T-cell (primary cell): ENCODE data around the gene ANKRD39. TPM values are rescaled to one million over a fixed set of nuclear protein-coding genes. Genes with fewer than 3 reads are reported as not detected.
A peak's percentile ranks its signal among the peaks of the same experiment; 100 is the strongest.

Experiments used
- ATAC-seq, 4 experiments: fragments of 200-7000 bp in 3 of 4; fragments of 150-1000 bp in 1 of 4; cut with Tn5 transposase; replicated peaks in 1 of 4; 1 replicate in 3 of 4; 2 replicates in 1 of 4; pipeline ENCODE4 v1.10.0; 2021; ENCODE audit warnings: moderate library complexity in 3 of 4, mild to moderate bottlenecking in 2 of 4, moderate number of reproducible peaks in 1 of 4
- CTCF ChIA-PET, 2 donors: fragments of 300-600 bp; sonication (Branson Sonifier 250); formaldehyde crosslinking; loops; one replicate each; lab custom pipeline; 2022; ENCODE audit warnings: antibody characterized with exemption in 2 of 2; lab: Charles Lee
- POLR2A ChIA-PET, 2 donors: fragments of 300-600 bp; sonication (Branson Sonifier 250); formaldehyde crosslinking; loops; one replicate each; lab custom pipeline; 2022; ENCODE audit warnings: antibody characterized with exemption in 2 of 2; lab: Charles Lee
- DNase-seq, 35 experiments: peaks; one replicate each; pipeline versions ENCODE4 v3.0.0 to v3.0.0-alpha.2; 2013 to 2023
- H3K27ac ChIP-seq: one replicate; pipeline ENCODE4 v1.5.1; 2013; ENCODE audit warnings: low read length
- H3K27me3 ChIP-seq, 2 experiments: replicated peaks in 1 of 2; 1 replicate in 1 of 2; 2 replicates in 1 of 2; pipeline versions ENCODE4 v1.6.1 to v1.7.0; 2013; ENCODE audit warnings: low read length in 1 of 2, mixed read lengths in 1 of 2; ENCODE audit not compliant: control insufficient read depth in 2 of 2, insufficient read depth in 2 of 2; ENCODE audit errors: extremely low read depth in 1 of 2
- H3K36me3 ChIP-seq, 2 donors: 1 replicate in 1 of 2; 2 replicates in 1 of 2; pipeline versions ENCODE4 v1.6.1 to v1.7.0; 2013; ENCODE audit warnings: low read length in 1 of 2; ENCODE audit not compliant: control insufficient read depth in 2 of 2, insufficient read depth in 1 of 2; ENCODE audit errors: extremely low read depth in 1 of 2
- H3K4me1 ChIP-seq, 2 experiments: 1 replicate in 1 of 2; 2 replicates in 1 of 2; pipeline versions ENCODE4 v1.6.1 to v1.7.0; 2013; ENCODE audit warnings: low read length in 2 of 2, mixed read lengths in 1 of 2; ENCODE audit not compliant: insufficient read depth in 2 of 2, control insufficient read depth in 1 of 2; ENCODE audit errors: extremely low read depth in 1 of 2
- H3K4me3 ChIP-seq, 2 donors: 1 replicate in 1 of 2; 2 replicates in 1 of 2; pipeline versions ENCODE4 v1.5.1 to v1.7.0; 2013; ENCODE audit warnings: mild to moderate bottlenecking in 2 of 2, low read length in 1 of 2, moderate library complexity in 1 of 2; ENCODE audit not compliant: control insufficient read depth in 1 of 2; ENCODE audit errors: extremely low read depth in 1 of 2
- H3K9me3 ChIP-seq: 2 replicates; pipeline ENCODE4 v1.7.0; 2013
- H3K27ac Mint-ChIP-seq, 2 donors: one replicate each; pipeline ENCODE4 v1.8.0; 2020 to 2021; ENCODE audit warnings: mild to moderate bottlenecking in 2 of 2, mixed read lengths in 2 of 2
- H3K27me3 Mint-ChIP-seq, 2 donors: one replicate each; pipeline ENCODE4 v1.8.0; 2021 to 2022; ENCODE audit warnings: mixed read lengths in 2 of 2
- H3K36me3 Mint-ChIP-seq: one replicate; pipeline ENCODE4 v1.8.0; 2021; ENCODE audit warnings: mixed read lengths
- H3K4me1 Mint-ChIP-seq, 3 donors: one replicate each; pipeline ENCODE4 v1.8.0; 2020 to 2022; ENCODE audit warnings: mixed read lengths in 3 of 3, mild to moderate bottlenecking in 1 of 3
- H3K4me3 Mint-ChIP-seq, 3 donors: one replicate each; pipeline ENCODE4 v1.8.0; 2020 to 2022; ENCODE audit warnings: mild to moderate bottlenecking in 3 of 3, mixed read lengths in 3 of 3, moderate library complexity in 3 of 3
- H3K9me3 Mint-ChIP-seq, 3 donors: one replicate each; pipeline ENCODE4 v1.8.0; 2020 to 2022; ENCODE audit warnings: mixed read lengths in 3 of 3
- WGBS: methylation state at CpG from one replicate; pipeline ENCODE4 v1.1.5; 2013; ENCODE audit warnings: missing lambda C conversion rate; ENCODE audit not compliant: insufficient coverage; 5-methylcytosine and 5-hydroxymethylcytosine counted together
- total RNA-seq, 35 experiments: library from RNA in 6 of 35; stranded (reverse) in 6 of 35; fragments of 120-200 nt in 1 of 35; gene quantifications; one replicate each; pipeline versions ENCODE4 v1.2.1 to v1.2.4 and lab custom pipeline; 2013 to 2026

ANKRD39 gene
- total RNA-seq, 5 donors from 2014 or later (not counting 1 experiment from before 2014, with no cell fraction given): 16.9 to 25.0 (median 19.2) TPM

DNA sequence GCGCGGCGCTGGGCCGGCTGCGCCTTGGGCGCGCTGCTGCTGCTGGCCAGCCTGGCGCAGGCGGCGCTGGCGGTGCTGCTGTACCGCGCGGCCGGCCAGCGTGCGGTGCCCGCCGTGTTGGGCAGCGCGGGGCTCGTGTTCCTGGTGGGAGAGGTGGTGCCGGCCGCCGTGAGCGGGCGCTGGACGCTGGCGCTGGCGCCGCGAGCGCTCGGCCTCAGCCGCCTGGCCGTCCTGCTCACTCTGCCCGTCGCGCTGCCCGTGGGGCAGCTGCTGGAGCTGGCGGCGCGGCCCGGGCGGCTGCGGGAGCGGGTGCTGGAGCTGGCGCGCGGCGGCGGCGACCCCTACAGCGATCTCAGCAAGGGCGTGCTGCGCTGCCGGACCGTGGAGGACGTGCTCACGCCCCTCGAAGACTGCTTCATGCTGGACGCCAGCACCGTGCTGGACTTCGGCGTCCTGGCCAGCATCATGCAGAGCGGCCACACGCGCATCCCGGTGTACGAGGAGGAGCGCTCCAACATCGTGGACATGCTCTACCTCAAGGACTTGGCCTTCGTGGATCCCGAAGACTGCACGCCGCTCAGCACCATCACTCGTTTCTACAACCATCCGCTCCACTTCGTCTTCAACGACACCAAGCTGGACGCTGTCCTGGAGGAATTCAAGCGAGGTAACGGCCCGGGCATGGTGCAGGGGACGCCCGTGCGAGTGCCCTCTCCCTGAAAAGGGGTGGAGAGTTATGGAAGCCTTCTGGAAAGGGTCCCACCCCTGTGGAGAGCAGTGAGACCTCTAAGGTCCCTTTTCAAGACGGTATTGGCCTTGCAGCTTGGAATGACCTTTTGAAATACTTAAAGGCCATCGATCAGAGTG lies 40.7 kb downstream of the ANKRD39 start:
- WGBS: 4% methylated on average over 75 of the region's 89 CpGs
- Mint-ChIP-seq H3K4me1 (peaks cover 63 to 70% (median 67%) of the 10 kb centered on the region in 3 donors), H3K4me3 (peak overlapping the region; percentile 84 to 86 (median 85)), H3K27me3 (no peaks in the 10 kb centered on the region), H3K9me3 (no peaks in the 10 kb centered on the region), H3K27ac (peak overlapping the region; percentile 71 to 78), H3K36me3 (peaks cover 14% of the 10 kb centered on the region)
- POLR2A ChIA-PET: interaction anchor here in 1 of 2 donors (0.5 kb wide), 1 partner anchor 43 kb away, joined by 5 read pairs; no protein-coding TSS in a partner anchor
- peak overlapping the region; percentile 58 to 86 for H3K4me3 ChIP-seq
- no peaks in the 10 kb centered on the region for H3K9me3 ChIP-seq
- ATAC-seq (no peak), DNase-seq (no peak)
- CTCF ChIA-PET: interaction anchor here (0.6 to 2.2 kb wide), 6 partner anchors 41 to 146 kb away, joined by 3 to 6 read pairs (median 4); partner anchors contain the start of genes ANKRD39 (in 1 of the 2) and LMAN2L (in 1 of the 2)
- H3K4me1 ChIP-seq: peaks cover 23 to 50% of the 10 kb centered on the region in 2 experiments
- peaks cover 0 to 10% of the 10 kb centered on the region in 2 donors for H3K36me3 ChIP-seq
- no peaks in the 10 kb centered on the region for H3K27me3 ChIP-seq
- H3K27ac ChIP-seq: no peak overlapping the region

GRCh38 chr2:96816127-96816835 lies 41.5 kb downstream of the ANKRD39 start, which contains the start of gene CNNM3:
Gene CNNM3, plus strand, starts transcription at chr2:96816268. Its CDS starts 10 bp downstream, at chr2:96816278.
- no peaks in the 10 kb centered on the region for H3K9me3 ChIP-seq
- H3K27ac Mint-ChIP-seq: peak within 1 kb of the TSS; percentile 93 to 95
- peak within 1 kb of the TSS; percentile 85 to 94 (median 86) for H3K4me3 Mint-ChIP-seq
- H3K36me3 Mint-ChIP-seq: peaks cover 13% of the 10 kb centered on the region
- H3K9me3 Mint-ChIP-seq: no peaks in the 10 kb centered on the region
- H3K27me3 Mint-ChIP-seq: no peaks in the 10 kb centered on the region
- H3K4me3 ChIP-seq: peak within 1 kb of the TSS; percentile 70 to 86
- DNase-seq (peak; percentile 83 to 98 (median 92)), ATAC-seq (peak; percentile 89 to 94 (median 92))
- peak within 1 kb of the TSS; percentile 54 for H3K27ac ChIP-seq
- H3K27me3 ChIP-seq: no peaks in the 10 kb centered on the region
- under 1% methylated on average over 103 of the region's 103 CpGs for WGBS
- peaks cover 23 to 48% of the 10 kb centered on the region in 2 experiments for H3K4me1 ChIP-seq
- H3K4me1 Mint-ChIP-seq: peaks cover 58 to 65% (median 64%) of the 10 kb centered on the region in 3 donors
- peaks cover 0 to 10% of the 10 kb centered on the region in 2 donors for H3K36me3 ChIP-seq
- ChIA-PET POLR2A (interaction anchor here in 1 of 2 donors (0.8 kb wide), 1 partner anchor 23 kb away, joined by 4 read pairs; no protein-coding TSS in a partner anchor), CTCF (interaction anchor here (0.6 to 2.2 kb wide), 10 partner anchors 17 to 1673 kb away, joined by 3 to 6 read pairs (median 3); partner anchors contain the start of genes ANKRD39 (in 1 of the 2) and LMAN2L (in 1 of the 2))

DNA sequence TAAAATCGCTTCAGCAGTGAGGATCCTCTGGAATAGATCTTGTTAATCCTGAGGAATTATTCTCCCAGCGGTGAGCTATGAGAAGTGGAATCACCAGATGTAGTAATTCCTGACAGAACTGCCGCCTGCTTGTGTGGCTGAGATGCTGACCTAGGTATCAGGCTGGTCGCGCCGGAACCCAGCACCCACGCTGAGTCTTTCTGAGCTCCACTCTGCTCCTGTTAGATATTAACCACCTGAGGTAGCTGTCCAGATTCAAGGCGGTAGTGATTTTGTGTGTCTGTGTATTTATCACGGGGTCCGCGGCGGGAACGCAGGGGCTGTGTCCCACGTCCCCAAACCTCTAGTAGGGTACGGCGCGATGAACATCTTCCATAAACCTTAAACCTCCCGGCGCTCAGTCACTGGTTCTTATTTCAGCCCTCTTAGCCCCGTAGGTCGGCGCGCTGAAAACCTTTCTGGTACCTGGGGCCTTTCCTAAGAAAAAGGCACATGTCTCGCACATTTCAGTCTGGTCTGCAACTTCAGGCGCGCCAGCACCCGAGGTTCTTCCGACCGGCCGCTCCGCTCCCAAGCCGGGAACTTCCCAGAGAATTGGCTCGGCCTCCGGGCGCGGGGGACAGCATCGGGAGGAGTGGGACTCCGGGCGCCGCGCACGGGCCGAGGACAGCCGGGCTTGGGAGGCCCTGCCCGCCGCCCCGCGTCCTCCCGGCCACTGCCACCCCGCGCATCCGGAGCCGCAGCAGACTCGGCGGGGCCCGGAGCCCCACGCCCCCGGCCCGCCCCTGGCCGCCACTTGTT lies 42.3 kb downstream of the ANKRD39 start:
- peak; percentile 2 to 10 (median 8) for ATAC-seq
- POLR2A ChIA-PET: interaction anchor here in 1 of 2 donors (0.8 kb wide), 1 partner anchor 22 kb away, joined by 4 read pairs; no protein-coding TSS in a partner anchor
- peak overlapping the region; percentile 60 to 70 for H3K4me3 ChIP-seq
- H3K27me3 ChIP-seq: no peaks in the 10 kb centered on the region
- WGBS: under 1% methylated on average over 48 of the region's 60 CpGs
- peaks cover 0 to 14% of the 10 kb centered on the region in 2 donors for H3K36me3 ChIP-seq
- H3K36me3 Mint-ChIP-seq: peaks cover 11% of the 10 kb centered on the region
- no peaks in the 10 kb centered on the region for H3K9me3 Mint-ChIP-seq
- peak in 10 of 35 experiments; percentile 10 to 50 (median 22) for DNase-seq
- CTCF ChIA-PET: interaction anchor here (0.6 to 1.0 kb wide), 7 partner anchors 12 to 1674 kb away, joined by 3 to 5 read pairs (median 3); no protein-coding TSS in a partner anchor
- peak overlapping the region; percentile 85 to 94 (median 85) for H3K4me3 Mint-ChIP-seq
- H3K9me3 ChIP-seq: no peaks in the 10 kb centered on the region
- peak overlapping the region; percentile 54 for H3K27ac ChIP-seq
- peak overlapping the region; percentile 93 to 95 for H3K27ac Mint-ChIP-seq
- peaks cover 50 to 60% (median 57%) of the 10 kb centered on the region in 3 donors for H3K4me1 Mint-ChIP-seq
- no peaks in the 10 kb centered on the region for H3K27me3 Mint-ChIP-seq
- peaks cover 23 to 41% of the 10 kb centered on the region in 2 experiments for H3K4me1 ChIP-seq

- Histone ChIP-seq H3K4me1 (peaks cover 15 to 22% of the 10 kb centered on the region in 2 experiments), H3K27ac (no peak overlapping the region), H3K27me3 (no peaks in the 10 kb centered on the region), H3K9me3 (no peaks in the 10 kb centered on the region), H3K36me3 (peaks cover 3 to 19% of the 10 kb centered on the region in 2 donors), H3K4me3 (no peak overlapping the region)
- H3K27ac Mint-ChIP-seq: no peak overlapping the region
- H3K36me3 Mint-ChIP-seq: peaks cover 4% of the 10 kb centered on the region
- H3K4me1 Mint-ChIP-seq: peaks cover 31 to 46% (median 41%) of the 10 kb centered on the region in 3 donors
- POLR2A ChIA-PET: interaction anchor here in 1 of 2 donors (0.6 kb wide), 1 partner anchor 53 kb away, joined by 10 read pairs; no protein-coding TSS in a partner anchor
- 100% methylated on average over 2 of the region's 4 CpGs for WGBS
- H3K9me3 Mint-ChIP-seq: no peaks in the 10 kb centered on the region
- ATAC-seq (no peak), DNase-seq (no peak)
- H3K27me3 Mint-ChIP-seq: no peaks in the 10 kb centered on the region
- no peak overlapping the region for H3K4me3 Mint-ChIP-seq
- CTCF ChIA-PET: interaction anchor here in 1 of 2 donors (0.7 kb wide), 1 partner anchor 103 kb away, joined by 4 read pairs; no protein-coding TSS in a partner anchor
These were observed 44.2 kb downstream of the ANKRD39 start for GRCh38 chr2:96813656-96814055.

DNA sequence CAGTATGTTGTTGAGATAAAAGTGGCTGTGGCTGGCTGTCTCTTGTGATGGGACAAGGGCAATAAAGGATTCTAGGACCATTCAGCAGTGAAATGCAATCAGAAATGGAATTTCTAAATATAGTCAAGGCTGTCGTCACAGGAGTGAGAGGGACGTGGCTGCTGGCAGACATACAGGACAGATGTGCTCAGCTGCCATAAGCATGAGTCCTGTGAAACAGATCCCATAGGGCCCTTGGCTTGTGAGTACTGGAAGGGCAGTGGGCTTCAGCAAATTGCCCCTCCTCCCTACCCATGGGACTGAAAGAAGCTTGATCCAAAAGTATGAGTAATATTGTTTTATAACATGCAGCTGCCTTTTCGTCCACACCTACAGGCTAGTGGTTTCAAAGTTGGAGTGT lies 45.9 kb downstream of the ANKRD39 start:
- CTCF ChIA-PET: interaction anchor here in 1 of 2 donors (0.6 kb wide), 1 partner anchor 50 kb away, joined by 3 read pairs; no protein-coding TSS in a partner anchor
- POLR2A ChIA-PET: no interaction called here
- ATAC-seq: no peak

More for the DNA sequence above, 45.9 kb downstream of the ANKRD39 start:
- H3K36me3 Mint-ChIP-seq: peaks cover 2% of the 10 kb centered on the region
- Histone ChIP-seq H3K36me3 (peaks cover 3 to 17% of the 10 kb centered on the region in 2 donors), H3K27ac (no peak overlapping the region), H3K9me3 (no peaks in the 10 kb centered on the region), H3K4me1 (peaks cover 0 to 17% of the 10 kb centered on the region in 2 experiments), H3K4me3 (no peak overlapping the region), H3K27me3 (no peaks in the 10 kb centered on the region)
- H3K4me1 Mint-ChIP-seq: peaks cover 23 to 45% (median 44%) of the 10 kb centered on the region in 3 donors
- H3K27ac Mint-ChIP-seq: peak overlapping the region; percentile 10 to 18
- WGBS: 65% methylated on average over 2 of the region's 3 CpGs
- no peaks in the 10 kb centered on the region for H3K27me3 Mint-ChIP-seq
- H3K4me3 Mint-ChIP-seq: no peak overlapping the region
- DNase-seq: no peak
- no peaks in the 10 kb centered on the region for H3K9me3 Mint-ChIP-seq
